ENCODE measurements around the gene SLC35G6.

GRCh38 chr17:7442142-7442541 lies 39.1 kb upstream of the SLC35G6 start:
- TF ChIP-seq CTCF (conservative IDR thresholded peaks at IDR 0.05 in 1 of 2, IDR thresholded peaks at IDR 0.05 in 1 of 2; ENCODE audit: low read depth in 1 of 2, low read length in 2 of 2) (no peak), EZH2 (IDR thresholded peaks at IDR 0.05; ENCODE audit: low read length, missing control alignments) (no peak)
